Body of pancreas (tissue), 4 donors: ENCODE measurements around the gene AQP2. TPM values are rescaled to one million over a fixed set of nuclear protein-coding genes. Genes with fewer than 3 reads are reported as not detected.

ENCODE experiments used
- ATAC-seq: fragments of 150-250 bp; one replicate; pipeline ENCODE4 v1.9.1; 2016
- DNase-seq, 4 donors: peaks; one replicate each; pipeline ENCODE4 v3.0.0-alpha.2; 2019
- H3K27ac ChIP-seq, 4 donors: fragments of 200-600 bp; sonication (generic); 1 replicate in 3 of 4; 2 replicates in 1 of 4; pipeline versions ENCODE4 v1.5.1 to v1.6.1; 2016 to 2019; ENCODE audit warnings: mild to moderate bottlenecking in 1 of 4, mixed read lengths in 1 of 4, moderate library complexity in 1 of 4
- H3K27me3 ChIP-seq, 2 donors: fragments of 200-600 bp; sonication (generic); one replicate each; pipeline ENCODE4 v1.6.0; 2016; ENCODE audit warnings: mild to moderate bottlenecking in 1 of 2
- H3K36me3 ChIP-seq, 2 donors: fragments of 200-600 bp; sonication (generic); replicated peaks in 1 of 2; 2 replicates each; pipeline ENCODE4 v1.5.1; 2016; ENCODE audit warnings: low read depth in 2 of 2; ENCODE audit not compliant: insufficient read depth in 1 of 2
- H3K4me1 ChIP-seq: fragments of 200-600 bp; sonication (generic); one replicate; pipeline ENCODE4 v1.6.0; 2016
- H3K4me3 ChIP-seq, 2 donors: fragments of 200-600 bp; sonication (generic); 1 replicate in 1 of 2; 2 replicates in 1 of 2; pipeline ENCODE4 v1.5.1; 2016 to 2019
- H3K9me3 ChIP-seq, 3 donors: fragments of 200-600 bp; sonication (generic); 1 replicate in 2 of 3; 2 replicates in 1 of 3; pipeline ENCODE4 v1.5.1; 2016
- CTCF ChIP-seq, 7 experiments: fragments of 450-650 bp in 4 of 7; fragments of 200-600 bp in 3 of 7; sonication (generic) in 3 of 7; IDR thresholded peaks; one replicate each; pipeline ENCODE4 v1.5.1; 2016 to 2019; ENCODE audit warnings: antibody characterized with exemption in 7 of 7
- POLR2A ChIP-seq, 3 donors: fragments of 450-650 bp; IDR thresholded peaks; one replicate each; pipeline ENCODE4 v1.6.1; 2016; ENCODE audit warnings: antibody characterized with exemption in 3 of 3, mild to moderate bottlenecking in 2 of 3
- WGBS, 2 donors: methylation state at CpG; one replicate each; pipeline ENCODE4 v1.1.5; 2017; 5-methylcytosine and 5-hydroxymethylcytosine counted together
- intact Hi-C: fragments of 100-400 bp; cut with DNase I; formaldehyde crosslinking; loops from one replicate; pipeline ENCODE4 v1.15.1; 2023
- total RNA-seq, 2 donors: library from RNA; depleted of rRNA; stranded (reverse); fragments of >200 nt; gene quantifications; one replicate each; pipeline ENCODE4 v1.1.0, GENCODE V29; 2016

Gene AQP2
- total RNA-seq, 2 donors from 2014 or later, result not detected

- no peaks in the 10 kb centered on the region for H3K27me3 ChIP-seq
- intact Hi-C loops, result no loop called here
- ATAC-seq (no peak), DNase-seq (peak in 1 of 4 donors; percentile 5)
- TF ChIP-seq POLR2A (IDR thresholded peaks at IDR 0.05), result no peak
- no peak for TF ChIP-seq CTCF (IDR thresholded peaks at IDR 0.05)
- 73 to 79% methylated on average over 10 to 16 of the region's 16 CpGs for WGBS, 2 donors
- H3K4me1 ChIP-seq, result no peaks in the 10 kb centered on the region
- H3K36me3 ChIP-seq, result no peaks in the 10 kb centered on the region
- H3K4me3 ChIP-seq, result no peak overlapping the region
- no peaks in the 10 kb centered on the region for H3K9me3 ChIP-seq
- H3K27ac ChIP-seq, result no peak overlapping the region
Measured at GRCh38 chr12:49912345-49913255, 37.9 kb upstream of the AQP2 start.

- ATAC-seq (no peak), DNase-seq (peak in 1 of 4 donors; percentile 2)
- no peaks in the 10 kb centered on the region for H3K36me3 ChIP-seq
- no peaks in the 10 kb centered on the region for H3K27me3 ChIP-seq
- H3K9me3 ChIP-seq, result no peaks in the 10 kb centered on the region
- H3K27ac ChIP-seq, result no peak overlapping the region
- no peaks in the 10 kb centered on the region for H3K4me1 ChIP-seq
- TF ChIP-seq POLR2A (IDR thresholded peaks at IDR 0.05) (no peak), CTCF (IDR thresholded peaks at IDR 0.05) (no peak)
- intact Hi-C loops, result no loop called here
- no peak overlapping the region for H3K4me3 ChIP-seq
- WGBS, 2 donors, result 67 to 77% methylated on average over 8 of the region's 8 CpGs
Measured at GRCh38 chr12:49916129-49916919, 34.2 kb upstream of the AQP2 start.

GRCh38 chr12:49917166-49917787, 33.3 kb upstream of the AQP2 start:
- DNase-seq (peak in 1 of 4 donors; percentile 2), ATAC-seq (no peak)
- no peak for TF ChIP-seq POLR2A (IDR thresholded peaks at IDR 0.05)
- no peak for TF ChIP-seq CTCF (IDR thresholded peaks at IDR 0.05)
- intact Hi-C loops, result no loop called here
- no peaks in the 10 kb centered on the region for H3K36me3 ChIP-seq
- H3K9me3 ChIP-seq, result no peaks in the 10 kb centered on the region
- no peaks in the 10 kb centered on the region for H3K4me1 ChIP-seq
- no peak overlapping the region for H3K4me3 ChIP-seq
- H3K27ac ChIP-seq, result no peak overlapping the region
- 83 to 89% methylated on average over 12 of the region's 12 CpGs for WGBS, 2 donors
- no peaks in the 10 kb centered on the region for H3K27me3 ChIP-seq

GRCh38 chr12:49917788-49918173, 32.8 kb upstream of the AQP2 start:
- intact Hi-C loops, result no loop called here
- Histone ChIP-seq H3K4me3 (no peak overlapping the region), H3K27ac (no peak overlapping the region), H3K9me3 (no peaks in the 10 kb centered on the region), H3K4me1 (peaks cover 4% of the 10 kb centered on the region), H3K36me3 (no peaks in the 10 kb centered on the region), H3K27me3 (no peaks in the 10 kb centered on the region)
- DNase-seq (peak in 1 of 4 donors; percentile 3), ATAC-seq (no peak)
- WGBS, 2 donors, result 69 to 78% methylated on average over 2 to 5 of the region's 5 CpGs
- TF ChIP-seq POLR2A (IDR thresholded peaks at IDR 0.05) (no peak), CTCF (IDR thresholded peaks at IDR 0.05) (no peak)
